Epithelial cell of prostate (primary cell): Measurements from ENCODE around the gene KRT38.
A peak's percentile ranks its signal among the peaks of the same experiment; 100 is the strongest.
"Not testable (repeated sequence)": the region's sequence is repeated elsewhere in the genome, so short reads cannot be mapped to it uniquely, and the experiment has no call there.

Experiments used
- DNase-seq: peaks from one replicate; pipeline ENCODE4 v3.0.0-alpha.2; 2011; ENCODE audit warnings: low read depth, low spot score
- H3K27ac ChIP-seq: fragments of 450-650 bp; 2 replicates; pipeline ENCODE4 v1.5.1; 2017; ENCODE audit warnings: mild to moderate bottlenecking

KRT38 gene

DNA sequence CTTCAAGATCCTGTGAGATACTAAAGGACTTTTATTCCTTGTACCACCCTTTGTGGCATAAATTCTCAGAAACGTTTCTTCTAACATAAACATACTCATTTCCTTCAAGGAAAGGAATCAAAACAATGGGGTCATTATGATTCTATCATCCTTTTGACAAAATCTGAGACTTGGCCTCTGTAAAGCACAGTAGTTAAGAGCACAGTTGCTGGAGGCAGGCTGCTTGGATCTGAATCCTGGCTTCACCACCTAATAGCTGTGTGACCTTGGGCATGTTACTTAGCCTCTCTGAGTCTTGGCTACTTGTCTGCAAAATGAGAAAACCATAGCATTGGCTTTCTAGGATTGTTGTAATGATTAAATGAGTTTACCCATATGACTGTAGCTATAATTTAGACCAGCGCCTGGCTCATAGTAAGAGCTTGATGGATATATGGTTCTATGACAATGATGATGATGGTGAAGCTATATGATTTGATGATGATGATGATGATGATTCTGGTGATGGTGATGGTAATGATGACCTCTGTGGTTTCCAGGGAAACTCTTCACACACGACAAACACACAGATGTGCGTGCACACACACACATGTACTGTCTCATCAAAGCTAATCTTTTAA is 37.3 kb downstream of the KRT38 start:
- DNase-seq: no peak
- H3K27ac ChIP-seq: peak overlapping the region; percentile 89

- DNase-seq: no peak
- H3K27ac ChIP-seq: peak overlapping the region; percentile 89
These were observed 38.6 kb downstream of the KRT38 start for GRCh38 chr17:41402161-41402560.

DNA sequence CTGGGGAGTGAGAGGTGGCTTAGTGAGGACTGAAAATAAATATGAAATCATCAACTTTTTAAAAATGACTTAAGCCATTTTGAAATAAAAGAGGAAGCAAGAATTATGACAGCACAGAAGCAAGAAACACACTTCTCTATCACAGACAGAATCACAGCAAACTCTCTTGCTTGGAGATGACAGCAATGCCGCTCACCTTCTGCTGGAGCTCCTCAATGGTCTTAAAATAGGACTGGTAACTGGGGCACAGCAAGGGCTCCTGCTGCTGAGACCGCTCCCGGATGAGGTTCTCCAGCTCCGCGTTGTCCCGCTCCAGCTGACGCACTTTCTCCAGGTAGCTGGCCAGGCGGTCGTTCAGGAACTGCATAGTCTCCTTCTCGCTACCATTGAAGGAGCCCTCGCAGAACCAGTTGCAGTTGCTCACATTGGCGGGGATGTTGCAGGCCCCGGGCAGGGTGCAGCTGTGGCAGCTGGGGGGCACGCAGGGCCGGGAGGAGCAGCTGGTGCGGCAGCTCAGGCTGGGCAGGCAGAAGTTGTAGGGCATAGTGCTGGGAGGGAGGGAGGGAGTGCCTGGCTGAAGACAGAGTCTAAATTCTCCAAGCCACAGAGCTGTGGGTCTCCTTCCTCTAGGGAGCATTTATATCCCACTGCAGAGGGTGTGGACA is 43.7 kb downstream of the KRT38 start, which contains the start of gene KRT31:
Gene KRT31, minus strand, starts transcription at position 613 of the 665 bp plus-strand sequence. Its CDS starts 69 bp downstream, at position 544.
- H3K27ac ChIP-seq: no peak within 1 kb of the TSS
- DNase-seq: no peak

GRCh38 chr17:41396340-41396739 is 44.4 kb downstream of the KRT38 start:
- DNase-seq: no peak
- no peak overlapping the region for H3K27ac ChIP-seq

GRCh38 chr17:41395611-41396010 is 45.2 kb downstream of the KRT38 start:
- peak overlapping the region; percentile 92 for H3K27ac ChIP-seq

GRCh38 chr17:41395044-41395443 is 45.7 kb downstream of the KRT38 start:
- not testable (repeated sequence) for DNase-seq
- peak overlapping the region; percentile 92 for H3K27ac ChIP-seq

More at GRCh38 chr17:41395611-41396010, 45.2 kb downstream of the KRT38 start:
- no peak for DNase-seq

DNA sequence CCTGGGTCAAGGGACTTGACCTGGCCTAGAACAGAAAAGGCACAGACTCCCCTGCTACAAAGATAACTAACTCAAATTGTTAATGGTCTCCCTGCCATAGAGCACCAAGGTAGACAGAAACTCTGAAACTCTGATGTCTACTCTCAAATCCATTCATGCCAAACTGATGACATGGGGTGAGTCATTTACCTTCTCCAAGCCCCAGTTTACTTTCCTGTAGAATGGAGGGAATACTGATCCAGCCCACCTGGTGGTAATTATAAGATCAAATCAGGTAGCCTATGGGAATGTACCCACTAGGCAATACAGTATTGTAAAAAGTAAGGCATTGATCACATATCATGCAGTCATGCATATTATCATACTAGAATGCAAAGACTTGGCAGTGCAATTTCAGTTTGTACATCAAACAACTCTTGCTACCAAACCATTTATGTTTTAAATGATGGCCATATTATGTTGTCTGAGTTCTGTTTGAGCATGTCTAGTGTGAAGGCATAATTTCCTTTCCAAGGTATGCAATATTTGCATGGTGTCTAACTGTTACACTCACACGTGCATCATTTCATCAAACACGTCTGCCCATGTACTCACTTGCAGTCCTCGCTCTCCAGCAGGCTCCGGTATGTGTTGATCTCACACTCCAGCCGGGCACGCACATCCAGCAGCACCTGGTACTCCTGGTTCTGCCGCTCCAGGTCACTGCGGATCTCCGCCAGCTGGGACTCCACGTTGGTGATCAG is 46.4 kb downstream of the KRT38 start:
- DNase-seq: peak; percentile 84
- peak overlapping the region; percentile 92 for H3K27ac ChIP-seq

DNA sequence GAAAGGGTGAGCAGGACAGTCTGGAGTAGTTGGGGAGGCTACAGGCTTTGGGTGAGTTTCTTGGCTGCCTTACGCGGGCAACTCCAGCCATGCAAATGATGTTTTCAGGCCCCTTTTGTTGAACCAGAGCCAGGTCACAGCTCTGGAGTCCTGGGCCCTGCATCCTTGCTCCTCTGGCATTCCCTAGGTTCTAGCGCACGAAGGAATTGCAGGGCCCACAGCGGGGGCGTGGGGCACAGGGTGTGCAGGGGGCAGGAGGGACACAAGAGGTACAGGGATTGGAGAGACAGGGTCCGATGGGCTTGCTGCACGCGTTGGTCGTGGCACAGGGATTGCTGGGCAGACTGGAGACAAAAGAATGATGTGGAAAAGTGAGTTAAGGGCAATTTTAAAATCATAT is 47.0 kb downstream of the KRT38 start:
- no peak for DNase-seq

GRCh38 chr17:41393294-41393693 is 47.5 kb downstream of the KRT38 start:
- H3K27ac ChIP-seq: peak overlapping the region; percentile 92
- DNase-seq: no peak

More for the DNA sequence above, 47.0 kb downstream of the KRT38 start:
- peak overlapping the region; percentile 92 for H3K27ac ChIP-seq

- H3K27ac ChIP-seq: no peak overlapping the region
- no peak for DNase-seq
These were observed 48.5 kb downstream of the KRT38 start for GRCh38 chr17:41392278-41392677.

GRCh38 chr17:41391535-41391934 is 49.2 kb downstream of the KRT38 start:
- no peak for DNase-seq
- H3K27ac ChIP-seq: no peak overlapping the region

DNA sequence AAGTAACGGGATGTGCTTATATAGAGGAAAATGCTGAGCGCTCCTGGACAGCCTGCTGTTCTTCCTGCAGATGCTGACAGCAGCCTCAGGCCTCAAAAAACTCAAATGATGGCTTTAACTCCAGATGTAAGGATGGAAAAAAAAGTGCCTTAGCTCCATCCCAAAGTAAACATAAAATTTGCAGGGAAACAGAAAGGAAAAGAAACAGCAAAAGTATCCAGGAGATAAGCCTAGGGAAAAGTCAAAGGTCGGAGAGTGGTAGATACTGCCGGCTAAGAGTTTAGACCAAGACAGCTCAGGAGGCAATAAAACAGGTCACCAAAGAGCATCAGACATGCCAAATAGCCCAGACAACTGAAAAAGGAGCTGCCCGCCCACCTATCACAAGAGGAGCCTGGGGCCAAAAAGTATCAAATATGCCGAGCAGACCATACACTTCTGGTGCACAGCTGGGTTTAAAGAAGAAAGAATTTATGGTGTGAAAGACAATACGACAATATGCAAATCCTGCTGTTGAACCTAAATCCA is 50.3 kb downstream of the KRT38 start:
- no peak overlapping the region for H3K27ac ChIP-seq
- DNase-seq: no peak

- no peak for DNase-seq
- no peak overlapping the region for H3K27ac ChIP-seq
These were observed 53.1 kb downstream of the KRT38 start for GRCh38 chr17:41387670-41388069.

DNA sequence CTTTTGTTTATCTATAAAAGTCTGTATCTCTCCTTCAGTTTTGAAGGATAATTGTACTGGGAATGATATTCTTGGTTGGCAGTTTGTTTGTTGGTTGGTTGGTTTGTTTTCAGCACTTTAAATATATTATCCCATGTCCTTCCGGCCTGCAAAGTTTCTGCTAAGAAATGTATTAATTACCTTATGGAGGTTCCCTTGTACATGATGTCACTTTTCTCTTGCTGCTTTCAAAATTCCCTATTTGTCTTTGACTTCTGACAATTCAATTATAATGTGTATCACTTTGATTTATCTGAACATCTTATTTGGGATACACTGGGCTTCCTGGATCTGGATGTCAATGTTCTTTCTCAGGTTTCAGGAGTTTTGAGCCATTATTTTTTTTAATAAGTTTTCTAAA is 54.6 kb downstream of the KRT38 start:
- no peak overlapping the region for H3K27ac ChIP-seq
- no peak for DNase-seq
